ENCODE results near the gene LMO1. TPM values are rescaled to one million over a fixed set of nuclear protein-coding genes. Genes with fewer than 3 reads are reported as not detected.

The LMO1 gene
- total and polyA plus RNA-seq, 2 of the 13 experiments (the other 11 are each of a cell fraction or from before 2014, with no cell fraction given) = not detected

DNA sequence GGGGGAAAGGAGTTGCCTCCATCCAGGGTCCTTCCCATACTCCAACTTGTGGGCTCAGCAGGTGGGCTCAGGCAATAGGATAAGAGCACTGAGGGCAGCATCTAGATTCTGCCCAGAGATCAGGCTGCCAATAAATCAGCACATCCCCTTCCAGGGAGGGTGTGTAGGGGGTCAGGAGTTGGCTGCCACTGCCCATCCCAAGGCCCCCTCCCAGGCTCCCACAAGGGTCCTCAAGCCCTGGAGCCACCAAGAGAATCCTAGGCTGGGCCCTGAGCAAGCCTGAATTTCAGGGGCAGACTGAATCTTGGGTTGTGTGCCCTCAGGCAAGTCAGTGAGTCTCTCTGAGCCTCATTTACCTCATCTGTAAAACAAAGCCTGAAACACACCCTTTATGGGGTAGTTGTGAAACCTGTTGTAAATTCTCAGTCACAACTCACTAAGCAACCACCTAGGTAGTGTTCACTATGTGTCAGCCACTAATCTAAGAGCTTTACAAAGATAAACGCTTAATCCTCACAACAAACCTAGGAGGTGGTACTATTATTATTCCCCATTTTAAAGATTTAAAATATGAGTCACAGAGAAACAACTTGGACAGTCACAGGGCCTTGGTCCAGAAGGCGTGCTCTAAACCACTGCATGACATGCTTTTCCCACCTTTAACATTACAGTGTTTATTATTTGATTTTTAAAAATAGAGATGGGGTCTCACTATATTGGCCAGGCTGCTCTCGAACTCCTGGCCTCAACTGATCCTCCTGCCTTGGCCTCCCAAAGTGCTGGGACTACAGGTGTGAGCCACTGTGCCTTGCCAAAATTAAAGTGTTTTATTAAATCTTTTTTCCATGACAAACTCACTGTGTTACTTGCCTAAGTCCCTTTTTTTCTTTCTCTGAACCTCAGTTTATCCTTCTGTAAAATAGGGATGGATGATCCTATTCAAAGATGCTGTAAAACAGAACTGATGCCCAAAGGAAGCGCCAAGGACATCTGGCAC, 36.2 kb downstream of the LMO1 start:
- in situ Hi-C loops (cut with HindIII; ENCODE audit: extremely low pct_ligation_motif_present, low pct_unique_long_range_greater_than_20kb) = loop anchor here (5.0 kb wide), 2 partner anchors 35 to 340 kb away; partner anchors contain the start of gene LMO1
- ATAC-seq = no peak
- CTCF ChIA-PET (ENCODE audit: low intra/inter-chr PET ratio, low total read pairs) = no interaction called here
- no peaks in the 10 kb centered on the region for H3K4me1 ChIP-seq (ENCODE audit: insufficient read depth, low read length)
- H3K36me3 ChIP-seq (replicated peaks in 1 of 2; ENCODE audit: control insufficient read depth in 1 of 2, insufficient read depth in 2 of 2, low read length in 2 of 2) = no peaks in the 10 kb centered on the region
- H2AFZ ChIP-seq (ENCODE audit: low read length) = no peak overlapping the region
- H3K27ac ChIP-seq (ENCODE audit: extremely low read length, insufficient read depth, low read length) = no peak overlapping the region
- H4K20me1 ChIP-seq (ENCODE audit: insufficient read depth, low read length) = no peaks in the 10 kb centered on the region
- no TSS peak for BruUV-seq (replicated peaks)
- intact Hi-C loops (cut with micrococcal nuclease; ENCODE audit: unreplicated experiment) = no loop called here
- peaks cover 0 to 24% of the 10 kb centered on the region in 2 experiments; a peak in 4 of 5 replicates for H3K27me3 ChIP-seq (ENCODE audit: control insufficient read depth in 1 of 2, insufficient read depth in 2 of 2, low read length in 2 of 2)
- TF ChIP-seq U2AF1 (optimal IDR thresholded peaks at IDR 0.05; ENCODE audit: low read depth, low read length) = no peak
- no peak for TF ChIP-seq IRF1 (CRISPR knock-in tag; IDR thresholded peaks at IDR 0.05; ENCODE audit: low read depth)
- TF ChIP-seq TFAP4 (IDR thresholded peaks at IDR 0.05; ENCODE audit: borderline replicate concordance, low read depth) = no peak
- TF ChIP-seq ZNF296 (CRISPR knock-in tag; conservative IDR thresholded peaks at IDR 0.05) = no peak
- TF ChIP-seq ZNF616 (CRISPR knock-in tag; IDR thresholded peaks at IDR 0.05; ENCODE audit: low read depth) = no peak
- TF ChIP-seq ZBTB1 (CRISPR knock-in tag; IDR thresholded peaks at IDR 0.05; ENCODE audit: borderline replicate concordance) = no peak
- TF ChIP-seq MTA3 (CRISPR knock-in tag; IDR thresholded peaks at IDR 0.05) = no peak
- no peak for TF ChIP-seq SSRP1 (CRISPR knock-in tag; IDR thresholded peaks at IDR 0.05)
- no peak for TF ChIP-seq ZNF572 (CRISPR knock-in tag; IDR thresholded peaks at IDR 0.05)
- TF ChIP-seq ZNF761 (CRISPR knock-in tag; conservative IDR thresholded peaks at IDR 0.05) = no peak
- TF ChIP-seq, protein P1, sequence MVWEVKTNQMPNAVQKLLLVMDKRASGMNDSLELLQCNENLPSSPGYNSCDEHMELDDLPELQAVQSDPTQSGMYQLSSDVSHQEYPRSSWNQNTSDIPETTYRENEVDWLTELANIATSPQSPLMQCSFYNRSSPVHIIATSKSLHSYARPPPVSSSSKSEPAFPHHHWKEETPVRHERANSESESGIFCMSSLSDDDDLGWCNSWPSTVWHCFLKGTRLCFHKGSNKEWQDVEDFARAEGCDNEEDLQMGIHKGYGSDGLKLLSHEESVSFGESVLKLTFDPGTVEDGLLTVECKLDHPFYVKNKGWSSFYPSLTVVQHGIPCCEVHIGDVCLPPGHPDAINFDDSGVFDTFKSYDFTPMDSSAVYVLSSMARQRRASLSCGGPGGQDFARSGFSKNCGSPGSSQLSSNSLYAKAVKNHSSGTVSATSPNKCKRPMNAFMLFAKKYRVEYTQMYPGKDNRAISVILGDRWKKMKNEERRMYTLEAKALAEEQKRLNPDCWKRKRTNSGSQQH (CRISPR knock-in tag; IDR thresholded peaks at IDR 0.05; ENCODE audit: low read depth) = no peak
- no peak for TF ChIP-seq ZNF337 (CRISPR knock-in tag; IDR thresholded peaks at IDR 0.05; ENCODE audit: borderline replicate concordance, low read depth)
- no peak for TF ChIP-seq ZNF777 (CRISPR knock-in tag; IDR thresholded peaks at IDR 0.05)
- TF ChIP-seq E2F2 (CRISPR knock-in tag; IDR thresholded peaks at IDR 0.05; ENCODE audit: borderline replicate concordance) = no peak
- no peak for TF ChIP-seq ZNF792 (CRISPR knock-in tag; IDR thresholded peaks at IDR 0.05)
- no peak for TF ChIP-seq MLLT10 (CRISPR knock-in tag; IDR thresholded peaks at IDR 0.05)
- TF ChIP-seq ZNF570 (CRISPR knock-in tag; IDR thresholded peaks at IDR 0.05; ENCODE audit: borderline replicate concordance) = no peak
- FAIRE-seq = no peak
- H3K4me2 ChIP-seq (ENCODE audit: low read depth, low read length) = no peak overlapping the region
- H3K4me3 ChIP-seq (replicated peaks in 1 of 3; ENCODE audit: insufficient read depth in 1 of 3, low read depth in 2 of 3, low read length in 3 of 3) = no peak overlapping the region
- no peaks in the 10 kb centered on the region for H3K79me2 ChIP-seq (ENCODE audit: insufficient read depth, low read length)
- POLR2A ChIA-PET = no interaction called here
- DNase-seq (ENCODE audit: low spot score) = no peak
- H3K9ac ChIP-seq (ENCODE audit: insufficient read depth, low read depth, low read length) = no peak overlapping the region
- H3K9me3 ChIP-seq (ENCODE audit: low read length) = no peaks in the 10 kb centered on the region
- 14% methylated on average over 4 of the region's 4 CpGs for WGBS (ENCODE audit: low lambda C conversion rate)

All from HepG2 (cell line).